Measurements from ENCODE around the gene ATP5MC3.
A peak's percentile ranks its signal among the peaks of the same experiment; 100 is the strongest.

- TF ChIP-seq, protein P1, sequence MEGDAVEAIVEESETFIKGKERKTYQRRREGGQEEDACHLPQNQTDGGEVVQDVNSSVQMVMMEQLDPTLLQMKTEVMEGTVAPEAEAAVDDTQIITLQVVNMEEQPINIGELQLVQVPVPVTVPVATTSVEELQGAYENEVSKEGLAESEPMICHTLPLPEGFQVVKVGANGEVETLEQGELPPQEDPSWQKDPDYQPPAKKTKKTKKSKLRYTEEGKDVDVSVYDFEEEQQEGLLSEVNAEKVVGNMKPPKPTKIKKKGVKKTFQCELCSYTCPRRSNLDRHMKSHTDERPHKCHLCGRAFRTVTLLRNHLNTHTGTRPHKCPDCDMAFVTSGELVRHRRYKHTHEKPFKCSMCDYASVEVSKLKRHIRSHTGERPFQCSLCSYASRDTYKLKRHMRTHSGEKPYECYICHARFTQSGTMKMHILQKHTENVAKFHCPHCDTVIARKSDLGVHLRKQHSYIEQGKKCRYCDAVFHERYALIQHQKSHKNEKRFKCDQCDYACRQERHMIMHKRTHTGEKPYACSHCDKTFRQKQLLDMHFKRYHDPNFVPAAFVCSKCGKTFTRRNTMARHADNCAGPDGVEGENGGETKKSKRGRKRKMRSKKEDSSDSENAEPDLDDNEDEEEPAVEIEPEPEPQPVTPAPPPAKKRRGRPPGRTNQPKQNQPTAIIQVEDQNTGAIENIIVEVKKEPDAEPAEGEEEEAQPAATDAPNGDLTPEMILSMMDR (IDR thresholded peaks at IDR 0.05), result peak in 1 of 3 experiments; percentile 25
- TF ChIP-seq POLR2A (IDR thresholded peaks at IDR 0.05), result no peak
Observed at GRCh38 chr2:175203621-175204496, 22.3 kb upstream of the ATP5MC3 start.

Measured in testis (tissue), 2 donors.